ENCODE results near the gene HSDL1. TPM values are rescaled to one million over a fixed set of nuclear protein-coding genes. Genes with fewer than 3 reads are reported as not detected.
A peak's percentile ranks its signal among the peaks of the same experiment; 100 is the strongest.

HSDL1 gene
- 26.0 and 55.2 TPM in 2 replicates for total RNA-seq (2014; rRNA removed; shearing (Covaris generic); ENCODE audit: low replicate concordance)

DNA sequence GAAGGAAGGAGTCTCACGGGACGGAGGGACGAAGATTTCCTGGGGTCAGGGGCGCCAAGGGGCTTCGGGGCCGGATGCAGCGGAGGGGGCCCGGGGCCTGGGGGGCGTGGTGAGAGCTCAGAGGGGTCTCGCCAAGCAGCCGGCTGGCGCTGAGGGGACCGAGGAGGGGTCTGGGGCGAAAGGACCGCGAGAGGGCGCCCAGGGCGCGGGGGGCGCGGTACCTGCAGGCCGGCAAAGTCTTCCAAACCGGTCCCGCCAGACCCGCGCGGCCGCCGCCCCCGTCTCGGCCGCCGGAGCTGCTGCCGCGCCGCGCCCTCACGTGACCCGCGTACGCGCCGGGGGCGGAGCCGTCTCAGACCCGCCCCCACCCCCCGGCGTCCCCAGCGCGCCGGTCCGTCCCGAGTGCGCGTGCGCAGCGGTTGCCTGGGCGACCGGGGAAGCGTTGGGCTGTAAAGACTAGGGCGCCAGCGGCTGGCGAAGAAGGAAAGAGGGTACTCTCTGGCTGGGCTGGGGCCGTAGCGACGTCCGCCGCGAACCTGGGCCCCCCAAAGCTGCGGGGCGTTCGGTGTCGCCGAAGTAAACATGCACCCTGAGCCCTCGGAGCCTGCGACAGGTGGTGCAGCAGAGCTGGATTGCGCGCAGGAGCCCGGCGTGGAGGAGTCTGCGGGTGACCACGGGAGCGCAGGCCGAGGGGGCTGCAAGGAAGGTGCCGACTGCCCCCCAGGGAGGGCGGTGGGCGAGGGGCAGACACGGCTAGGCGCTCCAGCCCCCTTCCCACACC, at the start of gene HSDL1, which contains the start of gene DNAAF1:
TSS of gene HSDL1 (minus strand) at position 319 of the 781 bp plus-strand sequence. CDS start 13,856 bp downstream, outside the sequence.
TSS of gene DNAAF1 (plus strand) at position 450 of the 781 bp plus-strand sequence. CDS start at position 583, 133 bp downstream.
- H3K27ac ChIP-seq (ENCODE audit: low read length): peak within 1 kb of the TSS; percentile 79
- H3K4me3 ChIP-seq (ENCODE audit: low read length): peak within 1 kb of the TSS; percentile 92

DNA sequence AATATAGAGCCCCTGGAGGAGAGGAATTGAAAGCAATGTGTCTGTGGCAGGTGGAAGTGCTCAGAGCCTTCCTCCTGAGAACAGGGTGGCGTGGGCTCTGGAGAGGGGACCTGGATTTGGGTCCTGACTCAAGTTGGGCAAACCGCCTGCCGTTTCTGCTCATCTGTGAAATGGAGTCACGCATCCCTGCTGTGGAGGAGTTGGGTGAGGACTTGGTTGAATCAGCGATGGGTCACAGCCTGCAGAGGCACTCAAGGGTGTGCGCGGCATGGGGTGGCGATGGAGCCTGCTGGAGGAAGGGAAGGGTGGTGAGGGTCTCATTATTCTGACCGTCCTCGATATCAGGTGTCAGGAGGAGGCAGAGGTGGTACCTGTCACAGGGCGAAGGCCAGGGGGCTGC, 49.0 kb upstream of the HSDL1 start:
- Histone ChIP-seq H3K36me3 (ENCODE audit: insufficient read depth, low read length) (no peaks in the 10 kb centered on the region), H3K9ac (ENCODE audit: low read length) (no peak overlapping the region), H3K9me3 (ENCODE audit: low read length) (no peaks in the 10 kb centered on the region), H3K27ac (ENCODE audit: low read length) (no peak overlapping the region), H3K9me2 (replicated peaks; ENCODE audit: insufficient read depth, low read length) (no peaks in the 10 kb centered on the region), H3K4me2 (ENCODE audit: low read depth, low read length, poor library complexity, severe bottlenecking) (no peak overlapping the region), H3K4me1 (ENCODE audit: low read length) (peaks cover 4% of the 10 kb centered on the region), H2AFZ (ENCODE audit: low read length) (no peak overlapping the region), H4K20me1 (ENCODE audit: insufficient read depth, low read depth, low read length) (no peaks in the 10 kb centered on the region), H3K27me3 (ENCODE audit: low read length) (no peaks in the 10 kb centered on the region), H3K4me3 (ENCODE audit: low read length) (no peak overlapping the region), H3K79me2 (ENCODE audit: low read length) (no peaks in the 10 kb centered on the region)
- DNase-seq: no peak

More for the DNA sequence above, at the start of gene HSDL1, which contains the start of gene DNAAF1:
- H3K27me3 ChIP-seq (ENCODE audit: low read length): no peaks in the 10 kb centered on the region
- H3K36me3 ChIP-seq (ENCODE audit: insufficient read depth, low read length): no peaks in the 10 kb centered on the region
- H3K4me1 ChIP-seq (ENCODE audit: low read length): peaks cover 38% of the 10 kb centered on the region
- H3K4me2 ChIP-seq (ENCODE audit: low read depth, low read length, poor library complexity, severe bottlenecking): peak within 1 kb of the TSS; percentile 78
- no peak within 1 kb of the TSS; the same call in 1 of the 2 replicates for H2AFZ ChIP-seq (ENCODE audit: low read length)
- no peaks in the 10 kb centered on the region for H3K9me3 ChIP-seq (ENCODE audit: low read length)
- peaks cover 48% of the 10 kb centered on the region for H3K79me2 ChIP-seq (ENCODE audit: low read length)
- no peaks in the 10 kb centered on the region for H3K9me2 ChIP-seq (replicated peaks; ENCODE audit: insufficient read depth, low read length)
- H3K9ac ChIP-seq (ENCODE audit: low read length): peak within 1 kb of the TSS; percentile 94
- H4K20me1 ChIP-seq (ENCODE audit: insufficient read depth, low read depth, low read length): peaks cover 4% of the 10 kb centered on the region; the same call in 1 of the 2 replicates
- DNase-seq: peak; percentile 96

DNA sequence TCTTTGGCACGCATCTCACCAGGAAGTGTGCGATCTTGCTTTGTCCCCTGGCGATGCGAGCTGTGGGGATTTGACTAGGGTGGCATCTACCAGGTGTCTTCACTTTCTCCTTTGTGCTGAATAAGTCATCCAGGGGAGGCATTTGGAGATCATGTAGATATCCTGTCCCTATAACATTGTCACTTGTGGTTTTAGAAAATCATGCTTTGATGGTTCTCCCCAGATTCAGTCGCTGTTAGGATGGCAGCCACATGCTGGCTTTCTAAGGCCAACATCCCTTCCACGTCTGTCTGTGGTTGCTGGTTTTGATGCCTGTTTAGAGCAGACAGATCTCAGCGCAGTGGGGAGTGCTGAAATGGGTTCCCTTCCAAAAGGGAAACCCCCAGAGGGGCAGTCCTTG, 48.5 kb upstream of the HSDL1 start:
- Histone ChIP-seq H3K4me2 (ENCODE audit: low read depth, low read length, poor library complexity, severe bottlenecking) (no peak overlapping the region), H2AFZ (ENCODE audit: low read length) (no peak overlapping the region), H3K27ac (ENCODE audit: low read length) (no peak overlapping the region), H3K27me3 (ENCODE audit: low read length) (no peaks in the 10 kb centered on the region), H3K79me2 (ENCODE audit: low read length) (no peaks in the 10 kb centered on the region), H3K9ac (ENCODE audit: low read length) (no peak overlapping the region), H3K36me3 (ENCODE audit: insufficient read depth, low read length) (no peaks in the 10 kb centered on the region), H3K9me2 (replicated peaks; ENCODE audit: insufficient read depth, low read length) (no peaks in the 10 kb centered on the region), H3K4me1 (ENCODE audit: low read length) (peaks cover 4% of the 10 kb centered on the region), H3K9me3 (ENCODE audit: low read length) (no peaks in the 10 kb centered on the region), H3K4me3 (ENCODE audit: low read length) (no peak overlapping the region), H4K20me1 (ENCODE audit: insufficient read depth, low read depth, low read length) (no peaks in the 10 kb centered on the region)
- no peak for DNase-seq

DNA sequence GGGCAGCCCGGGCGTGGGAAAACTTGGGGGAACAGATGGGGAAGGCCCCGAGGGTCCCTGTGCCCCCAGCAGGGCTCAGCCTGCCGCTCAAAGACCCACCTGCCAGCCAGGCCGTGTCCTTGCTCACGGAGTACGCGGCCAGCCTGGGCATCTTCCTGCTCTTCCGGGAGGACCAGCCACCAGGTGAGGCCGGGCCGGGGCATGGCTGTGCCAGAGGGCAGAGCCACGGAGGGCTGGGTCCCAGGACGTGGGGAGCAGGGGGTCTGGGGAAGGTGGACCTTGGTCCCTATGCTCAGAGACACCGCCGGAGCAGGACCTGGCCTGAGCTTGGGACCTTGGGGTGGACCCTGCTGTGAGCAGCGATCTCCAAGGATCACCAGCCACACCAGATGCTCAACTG, 46.5 kb upstream of the HSDL1 start:
- no peak for DNase-seq
- no peaks in the 10 kb centered on the region for H3K9me2 ChIP-seq (replicated peaks; ENCODE audit: insufficient read depth, low read length)
- no peak overlapping the region for H3K4me2 ChIP-seq (ENCODE audit: low read depth, low read length, poor library complexity, severe bottlenecking)
- peaks cover 4% of the 10 kb centered on the region for H3K4me1 ChIP-seq (ENCODE audit: low read length)
- no peaks in the 10 kb centered on the region for H3K27me3 ChIP-seq (ENCODE audit: low read length)
- no peak overlapping the region for H3K27ac ChIP-seq (ENCODE audit: low read length)
- no peaks in the 10 kb centered on the region for H4K20me1 ChIP-seq (ENCODE audit: insufficient read depth, low read depth, low read length)
- H3K4me3 ChIP-seq (ENCODE audit: low read length): no peak overlapping the region
- no peaks in the 10 kb centered on the region for H3K36me3 ChIP-seq (ENCODE audit: insufficient read depth, low read length)
- H3K9ac ChIP-seq (ENCODE audit: low read length): no peak overlapping the region
- no peaks in the 10 kb centered on the region for H3K9me3 ChIP-seq (ENCODE audit: low read length)
- H3K79me2 ChIP-seq (ENCODE audit: low read length): peaks cover 4% of the 10 kb centered on the region
- no peak overlapping the region for H2AFZ ChIP-seq (ENCODE audit: low read length)

DNA sequence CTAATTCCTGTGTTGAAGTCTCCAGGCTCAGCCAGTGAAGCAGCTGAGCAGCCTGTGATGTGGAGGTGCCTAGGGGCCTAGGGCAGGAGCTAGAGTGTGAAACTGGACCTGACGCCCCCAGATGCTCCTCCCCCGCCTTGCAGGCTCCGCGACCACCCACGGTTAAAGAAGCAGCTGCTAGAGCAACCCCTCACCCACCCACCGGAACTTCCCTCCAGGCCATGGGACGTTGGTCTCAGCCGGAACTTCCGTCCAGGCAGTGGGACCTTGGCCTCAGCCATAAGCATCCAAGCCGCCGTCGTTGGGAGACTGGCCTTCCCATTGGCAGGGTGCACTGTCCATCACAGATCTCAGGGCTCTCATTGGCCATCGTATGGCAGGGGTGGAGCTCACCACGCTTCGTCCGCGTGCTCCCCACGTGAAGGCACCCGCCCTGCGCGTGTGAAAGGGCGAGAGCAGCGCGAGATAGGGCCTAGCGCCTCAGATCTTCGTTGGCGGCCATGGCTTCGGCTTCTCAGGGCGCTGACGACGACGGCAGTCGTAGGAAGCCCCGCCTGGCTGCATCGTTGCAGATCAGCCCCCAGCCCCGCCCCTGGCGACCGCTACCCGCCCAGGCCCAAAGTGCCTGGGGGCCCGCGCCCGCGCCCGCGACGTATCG, 45.9 kb upstream of the HSDL1 start, which contains the start of gene ADAD2:
TSS of gene ADAD2 (plus strand) at position 427 of the 658 bp plus-strand sequence. CDS start at position 501, 74 bp downstream.
- Histone ChIP-seq H3K9ac (ENCODE audit: low read length) (no peak within 1 kb of the TSS), H4K20me1 (ENCODE audit: insufficient read depth, low read depth, low read length) (no peaks in the 10 kb centered on the region), H3K27ac (ENCODE audit: low read length) (no peak within 1 kb of the TSS), H3K4me2 (ENCODE audit: low read depth, low read length, poor library complexity, severe bottlenecking) (no peak within 1 kb of the TSS), H3K79me2 (ENCODE audit: low read length) (peaks cover 10% of the 10 kb centered on the region), H3K4me1 (ENCODE audit: low read length) (peaks cover 7% of the 10 kb centered on the region), H3K4me3 (ENCODE audit: low read length) (no peak within 1 kb of the TSS), H3K27me3 (ENCODE audit: low read length) (no peaks in the 10 kb centered on the region), H3K9me2 (replicated peaks; ENCODE audit: insufficient read depth, low read length) (no peaks in the 10 kb centered on the region), H3K9me3 (ENCODE audit: low read length) (no peaks in the 10 kb centered on the region), H2AFZ (ENCODE audit: low read length) (no peak within 1 kb of the TSS), H3K36me3 (ENCODE audit: insufficient read depth, low read length) (no peaks in the 10 kb centered on the region)
- peak; percentile 67 for DNase-seq

DNA sequence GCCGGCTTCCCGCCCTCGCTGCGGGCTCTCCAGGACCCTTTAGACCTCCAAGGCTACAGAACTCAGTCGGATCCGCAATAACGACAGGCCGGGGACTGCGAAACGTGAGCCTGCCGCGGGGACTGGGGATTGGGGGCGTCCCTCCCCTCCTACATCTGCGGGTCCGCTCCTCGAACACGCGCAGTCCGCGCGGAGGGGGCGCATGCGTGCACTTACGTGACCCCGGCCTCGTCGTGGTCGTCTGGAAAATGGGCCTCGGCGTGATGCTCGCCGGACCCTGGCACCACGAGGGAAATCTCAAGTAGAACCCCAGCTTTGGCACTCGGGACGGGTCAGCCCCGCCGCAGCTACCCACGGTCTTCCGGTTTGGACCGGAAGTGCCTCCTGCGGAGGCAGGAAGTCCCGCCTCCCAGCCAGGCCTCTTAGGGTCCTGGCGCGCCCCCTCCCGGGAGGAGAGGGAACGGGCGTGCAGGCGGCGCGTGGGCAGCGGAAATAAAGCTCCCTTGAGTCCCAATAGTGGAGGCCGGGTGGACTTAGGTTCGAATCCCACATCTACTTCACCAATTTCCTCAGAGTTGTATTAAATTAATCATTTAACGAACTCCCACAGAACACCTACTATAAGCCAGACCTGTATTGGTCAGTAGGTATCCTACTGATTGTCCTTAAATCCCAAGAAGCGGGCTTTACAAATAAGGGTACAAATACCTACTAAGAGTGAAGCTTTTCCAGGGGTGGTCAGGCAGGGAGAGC, 41.9 kb upstream of the HSDL1 start, which contains the start of gene TAF1C:
TSS of gene TAF1C (minus strand) at position 373 of the 753 bp plus-strand sequence. CDS start 2,069 bp downstream, outside the sequence.
- H2AFZ ChIP-seq (ENCODE audit: low read length): peak within 1 kb of the TSS; percentile 82

DNA sequence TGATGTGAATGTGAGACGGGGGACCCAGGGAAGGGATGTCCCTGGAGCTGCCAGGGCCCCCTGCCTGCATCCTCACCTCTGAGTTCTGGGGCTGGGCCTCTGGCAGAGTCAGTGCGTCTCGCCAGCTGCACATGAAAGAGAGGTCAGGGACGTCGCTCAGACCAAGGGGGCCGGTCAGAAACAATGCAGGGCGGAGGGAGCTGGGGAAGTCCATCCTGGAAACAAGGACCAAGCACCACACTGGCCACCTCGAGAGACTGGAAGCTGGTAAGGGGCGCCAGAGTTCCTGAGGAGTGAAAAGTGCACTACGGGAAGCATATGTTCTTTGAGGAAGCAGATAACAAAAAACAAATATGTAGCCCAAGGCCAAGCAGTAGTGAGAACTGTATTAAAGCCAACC, 39.8 kb upstream of the HSDL1 start:
- Histone ChIP-seq H3K4me1 (ENCODE audit: low read length) (peaks cover 12% of the 10 kb centered on the region), H2AFZ (ENCODE audit: low read length) (no peak overlapping the region), H3K36me3 (ENCODE audit: insufficient read depth, low read length) (no peaks in the 10 kb centered on the region), H3K27me3 (ENCODE audit: low read length) (no peaks in the 10 kb centered on the region), H3K9me3 (ENCODE audit: low read length) (no peaks in the 10 kb centered on the region), H3K9me2 (replicated peaks; ENCODE audit: insufficient read depth, low read length) (no peaks in the 10 kb centered on the region), H3K4me3 (ENCODE audit: low read length) (no peak overlapping the region), H3K9ac (ENCODE audit: low read length) (no peak overlapping the region), H3K79me2 (ENCODE audit: low read length) (peaks cover 32% of the 10 kb centered on the region), H3K27ac (ENCODE audit: low read length) (no peak overlapping the region), H3K4me2 (ENCODE audit: low read depth, low read length, poor library complexity, severe bottlenecking) (no peak overlapping the region), H4K20me1 (ENCODE audit: insufficient read depth, low read depth, low read length) (0 out of 2 replicates have a peak, but pooled peaks cover 6% of the 10 kb centered on the region)
- DNase-seq: no peak

More for the DNA sequence above, 41.9 kb upstream of the HSDL1 start, which contains the start of gene TAF1C:
- Histone ChIP-seq H4K20me1 (ENCODE audit: insufficient read depth, low read depth, low read length) (0 out of 2 replicates have a peak, but pooled peaks cover 6% of the 10 kb centered on the region), H3K4me2 (ENCODE audit: low read depth, low read length, poor library complexity, severe bottlenecking) (peak within 1 kb of the TSS; percentile 85), H3K36me3 (ENCODE audit: insufficient read depth, low read length) (no peaks in the 10 kb centered on the region), H3K27me3 (ENCODE audit: low read length) (no peaks in the 10 kb centered on the region), H3K79me2 (ENCODE audit: low read length) (peaks cover 32% of the 10 kb centered on the region), H3K4me1 (ENCODE audit: low read length) (peaks cover 12% of the 10 kb centered on the region), H3K27ac (ENCODE audit: low read length) (no peak within 1 kb of the TSS; the same call in 1 of the 2 replicates), H3K9me2 (replicated peaks; ENCODE audit: insufficient read depth, low read length) (no peaks in the 10 kb centered on the region), H3K9me3 (ENCODE audit: low read length) (no peaks in the 10 kb centered on the region), H3K4me3 (ENCODE audit: low read length) (peak within 1 kb of the TSS; percentile 97), H3K9ac (ENCODE audit: low read length) (peak within 1 kb of the TSS; percentile 86)
- DNase-seq: peak; percentile 98

Measured in Karpas-422 (cell line).